C1 segment of cervical spinal cord (tissue), 14 donors: ENCODE data around the gene SLC8A3.

Experiments used
- DNase-seq, 14 donors: peaks; one replicate each; lab custom pipeline; 2025; lab: John Stamatoyannopoulos, UW

The SLC8A3 gene

DNA sequence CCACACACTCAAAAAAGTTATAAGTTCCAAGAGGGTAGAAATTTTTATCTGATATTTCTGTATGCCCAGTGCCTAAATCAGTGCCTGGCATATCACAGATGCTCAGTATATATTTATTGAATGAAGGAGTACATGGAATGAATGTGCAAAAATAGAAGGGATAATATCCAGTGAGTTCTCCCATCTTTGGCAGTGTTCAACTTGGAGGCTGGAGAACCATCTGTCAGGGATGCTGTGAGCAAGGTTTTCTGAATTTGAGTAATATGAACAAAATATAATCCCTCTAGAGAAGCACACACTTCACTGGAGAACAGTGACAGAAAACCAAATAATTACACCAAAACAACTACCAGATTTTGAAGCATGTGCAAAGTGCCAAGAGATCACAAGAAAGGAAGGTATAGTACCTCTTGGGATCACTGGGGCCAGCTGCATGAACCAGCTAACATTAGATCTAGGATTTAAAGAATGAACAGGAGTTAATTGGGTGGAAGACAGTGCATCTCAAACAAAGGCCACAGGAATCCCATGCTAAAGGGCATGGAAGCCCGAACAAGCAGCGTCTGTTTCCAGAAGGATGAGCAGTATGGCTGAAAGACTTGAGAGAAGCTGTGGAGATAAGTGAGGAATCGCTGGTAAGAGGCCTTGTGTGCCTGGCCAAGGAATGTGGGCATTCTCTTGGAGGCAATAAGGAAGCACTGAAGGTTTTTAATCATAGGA is 11.5 kb downstream of the SLC8A3 start:
- peak in 1 of 14 donors; percentile 88 for DNase-seq

DNA sequence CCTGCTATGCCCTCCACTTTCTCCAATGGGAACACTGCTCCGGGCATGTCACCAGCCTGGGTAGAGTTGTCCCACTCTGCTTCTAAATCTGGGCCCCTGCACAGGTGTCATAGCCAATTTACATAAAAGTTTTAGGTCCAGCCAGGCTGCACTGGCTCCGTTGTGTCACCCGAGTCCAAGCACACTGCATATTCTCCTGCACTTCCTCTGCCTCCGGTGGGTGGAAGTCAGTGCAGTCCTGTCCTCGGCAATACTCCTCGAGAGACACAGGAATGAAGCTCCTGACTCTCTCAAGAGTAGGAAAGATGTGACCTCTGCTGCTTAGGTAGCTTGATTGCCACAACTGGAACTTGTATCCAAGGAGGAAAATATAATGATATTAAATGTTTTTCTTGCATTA is 15.2 kb downstream of the SLC8A3 start:
- DNase-seq = no peak

DNA sequence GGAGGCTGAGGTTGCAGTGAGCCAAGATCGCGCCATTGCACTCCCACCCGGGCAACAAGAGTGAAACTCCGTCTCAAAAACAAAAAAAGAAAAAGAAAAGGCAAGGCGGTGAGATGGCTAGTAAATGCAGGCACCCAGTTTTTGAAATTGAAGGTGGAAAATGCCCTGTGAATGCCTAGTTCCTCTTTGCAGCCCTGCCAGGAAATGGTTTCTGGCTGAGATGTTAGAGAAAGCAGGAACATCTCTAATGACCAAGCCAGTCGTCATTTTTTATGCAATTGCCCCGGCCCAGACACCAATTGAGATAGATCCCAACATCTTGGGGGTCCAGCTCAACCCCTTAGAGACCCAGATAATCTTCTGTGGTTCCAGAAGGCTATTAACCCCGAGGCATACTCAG is 17.0 kb downstream of the SLC8A3 start:
- DNase-seq = no peak

DNA sequence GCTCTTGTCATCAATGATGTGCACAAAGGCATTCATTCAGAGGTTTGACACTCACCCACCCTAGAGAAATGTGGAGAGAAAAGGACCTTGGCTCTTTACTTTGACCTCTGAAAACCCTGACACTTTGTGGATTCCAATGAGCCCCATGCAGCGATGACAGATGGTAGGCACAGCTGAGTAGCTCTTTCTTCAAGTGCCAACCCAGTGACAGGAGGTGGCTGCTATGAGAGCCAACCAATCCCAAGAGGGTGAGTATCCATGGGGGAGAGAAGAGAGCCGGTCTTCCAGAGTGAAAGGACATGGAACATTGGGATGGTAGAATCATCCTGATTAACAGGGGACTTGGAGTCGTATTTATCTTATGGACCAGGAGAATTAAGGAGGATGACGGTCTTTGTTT is 17.8 kb downstream of the SLC8A3 start:
- peak in 1 of 14 donors; percentile 69 for DNase-seq

DNA sequence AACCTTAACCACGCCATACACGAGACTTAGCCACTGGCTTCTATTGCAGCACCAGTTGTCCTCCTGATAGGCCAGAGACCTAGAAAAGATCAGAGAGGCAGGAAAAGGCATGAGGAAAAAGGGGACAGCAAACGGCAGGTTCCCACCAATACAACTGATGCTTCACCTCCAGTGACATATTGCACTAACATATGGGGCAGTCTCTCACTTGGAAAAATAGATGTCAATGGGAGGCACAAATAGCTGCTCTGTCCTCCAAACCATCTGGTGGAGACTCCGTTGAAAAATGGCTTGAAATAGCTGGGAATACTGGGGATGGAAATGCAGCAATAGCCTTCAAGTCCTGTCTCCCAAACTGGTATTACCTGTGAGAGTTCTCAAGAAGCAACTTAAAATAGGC is 20.3 kb downstream of the SLC8A3 start:
- peak in 1 of 14 donors; percentile 94 for DNase-seq

DNA sequence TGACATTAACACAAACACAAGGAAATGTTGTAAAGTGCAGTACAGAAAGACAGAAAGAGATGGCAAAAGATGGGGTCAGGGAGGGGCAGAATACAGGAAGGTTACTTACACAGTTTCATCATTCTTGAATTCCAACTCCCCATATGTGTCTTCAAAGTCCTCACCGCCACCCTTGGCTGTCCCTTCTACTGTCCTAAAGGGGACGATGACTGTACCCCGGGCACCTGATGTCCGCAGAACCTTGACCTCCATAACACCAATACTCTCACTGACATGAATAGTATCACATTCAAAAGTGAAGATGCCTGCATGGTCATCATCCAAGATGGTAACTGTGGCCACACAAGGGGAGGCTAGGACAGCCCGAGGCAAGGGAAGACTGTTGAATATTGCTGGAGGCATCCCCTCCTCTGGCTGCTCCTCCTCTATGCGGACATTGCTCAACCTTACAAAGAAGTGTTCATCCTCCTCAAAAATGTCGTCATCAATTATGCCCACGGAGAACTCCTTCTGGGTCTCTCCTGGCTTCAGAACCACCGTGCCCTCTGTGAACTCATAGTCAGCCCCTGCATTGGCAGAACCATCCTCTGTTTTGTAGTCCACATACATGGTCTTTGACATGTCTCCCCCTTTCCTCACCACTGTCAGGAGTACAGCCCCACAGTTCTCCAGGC is 22.1 kb downstream of the SLC8A3 start:
- DNase-seq = no peak

DNA sequence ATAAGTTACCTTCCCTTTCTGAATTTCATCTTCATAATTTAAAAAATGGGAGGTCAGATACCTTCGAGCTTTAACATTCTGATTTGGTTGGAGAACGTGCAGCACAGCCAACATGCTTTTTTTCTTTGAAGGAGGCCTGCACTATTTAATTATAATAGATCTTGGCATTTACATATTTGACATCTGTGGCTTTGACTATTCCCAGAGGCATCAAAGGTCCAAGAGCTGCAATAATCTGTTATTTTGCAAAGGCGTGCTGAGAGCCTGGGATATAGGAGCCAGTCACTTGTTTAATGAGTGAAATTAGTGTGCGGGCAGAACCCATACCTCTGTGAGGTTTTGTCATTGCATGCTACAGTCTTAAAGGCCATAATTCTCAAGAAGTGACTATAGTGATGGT is 26.4 kb downstream of the SLC8A3 start:
- no peak for DNase-seq

DNA sequence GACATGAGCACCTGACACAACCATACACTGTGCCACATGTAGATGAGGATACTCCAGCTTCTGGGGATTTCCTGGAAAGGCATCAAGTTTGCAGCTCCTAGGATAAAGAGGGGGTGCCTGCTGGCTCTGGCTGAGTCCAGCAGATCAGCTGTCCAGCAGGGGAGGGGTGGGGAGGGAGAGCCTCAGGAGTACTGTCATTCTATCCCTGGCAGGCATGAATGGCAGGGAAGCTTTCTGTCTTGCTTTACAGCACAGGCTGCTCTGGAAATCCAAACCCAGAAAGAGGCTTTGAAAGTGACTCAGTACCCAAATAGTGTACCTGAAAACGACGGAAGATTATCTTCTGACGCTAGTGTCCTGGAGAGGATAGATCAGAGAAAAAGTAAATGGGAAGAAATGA is 32.2 kb downstream of the SLC8A3 start:
- no peak for DNase-seq

DNA sequence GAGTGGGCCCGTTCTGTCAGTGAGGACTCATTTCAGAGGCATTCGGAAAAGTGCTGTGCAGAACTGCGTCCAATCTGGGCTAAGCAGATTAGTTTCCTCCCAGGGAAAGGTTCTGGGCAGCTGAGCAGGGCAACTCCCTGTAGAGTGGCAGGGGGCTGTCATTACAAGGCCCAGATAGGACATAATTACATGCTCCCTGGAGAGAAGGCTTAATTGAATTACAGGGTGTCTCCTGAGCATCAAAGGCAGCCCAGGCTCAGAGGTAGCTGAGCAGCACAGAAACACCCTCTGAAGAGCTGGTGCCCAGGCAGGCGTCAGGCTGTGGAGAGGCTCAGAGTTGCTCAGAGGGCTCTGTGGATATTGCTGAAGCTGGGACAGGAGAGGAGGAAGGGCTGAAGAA is 36.0 kb downstream of the SLC8A3 start:
- no peak for DNase-seq

DNA sequence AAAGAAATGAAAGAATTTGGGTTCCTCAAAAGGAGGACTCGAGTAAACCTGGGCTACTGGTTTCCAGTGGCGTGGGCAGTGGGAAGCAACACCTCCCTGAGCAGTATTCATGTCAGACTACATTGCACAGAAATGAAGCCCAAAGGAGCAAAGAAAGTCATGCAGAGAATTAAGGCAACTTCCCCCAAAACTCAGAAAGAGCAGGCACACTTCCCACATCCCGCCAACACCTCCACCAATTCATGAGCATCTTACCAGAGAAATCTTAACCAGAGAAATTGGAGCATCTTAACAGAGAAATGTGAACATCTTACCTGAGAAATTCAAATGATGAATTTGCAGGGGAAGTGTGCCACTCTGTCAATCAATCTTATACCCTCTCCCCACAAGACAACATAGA is 36.7 kb downstream of the SLC8A3 start:
- DNase-seq = no peak

DNA sequence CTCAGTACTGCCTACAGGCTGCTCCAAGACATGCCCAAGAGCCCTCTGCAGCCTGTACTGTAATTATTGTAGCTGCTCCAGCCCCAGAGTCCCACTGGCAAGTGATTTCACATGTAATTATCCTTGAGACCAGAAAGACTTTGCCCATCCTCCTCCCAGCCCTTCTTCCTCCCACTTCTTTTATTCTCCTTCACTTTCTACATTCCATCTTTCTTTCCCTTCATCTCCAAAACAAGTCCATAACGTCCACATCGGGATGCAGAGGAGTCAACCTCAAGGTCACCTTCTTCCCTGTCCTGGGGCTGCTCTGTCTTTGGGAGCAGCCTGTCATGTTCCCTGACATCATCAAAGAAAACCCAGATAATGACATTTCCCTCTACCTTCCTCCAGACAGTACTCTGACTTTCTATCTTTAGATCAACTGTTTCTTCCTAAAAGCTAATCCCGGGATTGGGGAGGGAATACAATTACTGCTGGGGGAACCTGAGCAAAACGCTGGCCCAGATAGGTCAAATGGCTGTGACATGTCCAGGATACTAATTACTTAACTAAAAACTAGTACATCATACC is 39.1 kb downstream of the SLC8A3 start:
- no peak for DNase-seq

DNA sequence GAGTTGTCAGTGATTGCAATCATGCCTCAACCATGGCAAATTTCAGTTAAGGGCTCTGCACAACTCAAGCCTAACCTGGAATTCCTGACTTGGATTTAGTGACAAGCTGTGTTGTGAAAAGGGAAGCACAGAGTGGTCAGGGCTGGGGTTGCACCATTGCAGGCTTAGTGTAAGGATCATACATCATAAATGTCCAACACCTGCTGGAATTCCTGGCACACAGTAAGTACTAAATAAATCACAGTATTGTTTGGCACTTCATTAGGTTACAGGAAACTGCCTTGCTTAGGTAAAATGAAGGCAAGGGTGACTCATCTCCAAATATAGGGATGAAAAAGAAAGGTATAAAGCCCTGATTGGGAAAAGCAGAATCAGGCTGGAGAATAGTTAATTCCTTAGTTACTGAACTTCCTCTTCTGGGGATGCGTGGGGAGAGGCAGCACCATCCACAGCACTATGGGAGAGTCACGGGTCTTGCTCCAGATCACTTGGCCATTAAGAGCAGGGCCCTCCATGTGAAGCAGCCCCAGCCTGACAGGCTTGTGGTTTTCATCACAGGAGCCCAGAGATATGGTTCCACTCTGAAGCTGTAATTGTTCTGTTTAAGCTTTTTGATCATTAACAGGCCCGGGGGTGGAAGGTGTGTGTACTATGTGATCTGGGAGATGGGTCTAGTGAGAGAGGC is 39.7 kb downstream of the SLC8A3 start:
- DNase-seq = no peak

DNA sequence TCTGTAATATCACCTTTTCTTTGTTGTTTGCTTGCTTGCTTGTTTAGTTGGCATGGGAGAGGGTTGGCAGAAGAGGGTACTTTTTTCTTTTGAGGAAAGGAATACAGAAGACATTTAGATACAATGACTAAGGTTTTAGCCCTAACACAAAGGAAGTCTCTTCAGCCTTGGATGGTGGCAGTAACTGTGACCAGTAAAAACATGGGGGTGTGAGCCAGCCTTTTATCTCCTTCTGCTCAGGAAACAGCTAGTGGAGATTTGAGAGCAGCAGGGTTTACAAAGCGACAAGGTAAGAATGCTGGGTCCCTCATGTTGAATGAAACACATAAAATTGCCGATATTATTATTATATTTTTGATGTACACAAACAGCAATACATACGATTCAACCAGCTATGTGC is 40.4 kb downstream of the SLC8A3 start:
- no peak for DNase-seq

DNA sequence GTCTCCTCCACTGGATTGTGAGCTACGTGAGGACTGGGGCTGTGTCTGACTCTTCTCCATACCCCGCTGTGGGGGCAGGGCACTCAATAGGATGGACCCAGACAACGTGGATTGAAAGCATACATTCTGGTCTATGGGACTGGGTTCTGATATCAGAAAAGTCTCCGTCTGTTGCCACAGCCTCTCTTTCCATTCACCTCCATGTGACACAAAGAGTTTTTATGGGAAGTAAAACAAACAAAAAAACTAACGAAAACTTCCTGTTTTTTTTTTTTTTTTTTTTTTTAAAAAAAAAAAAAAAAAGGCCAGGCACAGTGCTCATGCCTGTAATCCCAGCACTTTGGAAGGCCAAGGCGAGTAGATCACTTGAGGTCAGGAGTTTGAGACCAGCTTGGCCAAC is 44.7 kb downstream of the SLC8A3 start:
- DNase-seq = no peak

DNA sequence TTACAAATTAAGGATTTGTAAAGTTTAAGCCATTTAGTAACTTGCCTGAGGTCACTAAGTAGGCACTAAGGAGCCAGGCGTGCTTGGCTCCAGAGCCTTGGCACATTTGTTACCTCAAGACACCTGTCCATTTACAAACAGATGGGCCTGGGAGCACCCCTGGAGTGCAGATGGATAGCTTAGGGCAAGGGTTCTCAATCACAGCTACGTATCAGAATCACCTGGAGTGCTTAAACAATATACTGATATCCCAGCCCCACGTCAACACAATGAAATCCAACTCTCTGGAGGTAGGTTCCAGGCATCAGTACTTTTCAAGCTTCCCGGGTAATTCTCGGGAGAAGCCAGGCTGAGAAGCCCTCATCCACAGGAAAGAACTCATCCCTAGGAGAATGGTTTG is 45.4 kb downstream of the SLC8A3 start:
- no peak for DNase-seq

DNA sequence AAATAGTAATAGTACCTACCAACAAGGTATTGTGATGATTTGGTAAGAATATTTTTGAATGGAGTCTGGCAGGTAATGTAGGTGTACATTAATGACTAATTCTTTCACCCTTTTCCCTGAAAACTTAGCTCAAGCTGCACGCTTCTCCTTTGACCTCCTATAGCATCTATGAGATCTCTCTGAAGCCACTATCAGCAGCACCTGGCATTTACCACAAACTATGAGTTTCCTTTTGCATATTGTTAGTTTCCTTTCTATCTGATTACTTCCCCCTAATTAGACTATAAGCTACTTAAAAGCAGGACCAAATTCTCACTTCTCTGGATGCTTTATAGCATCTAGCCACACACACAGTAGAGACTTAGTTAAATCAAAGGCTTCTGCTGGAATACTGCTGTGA is 48.1 kb downstream of the SLC8A3 start:
- DNase-seq = no peak

DNA sequence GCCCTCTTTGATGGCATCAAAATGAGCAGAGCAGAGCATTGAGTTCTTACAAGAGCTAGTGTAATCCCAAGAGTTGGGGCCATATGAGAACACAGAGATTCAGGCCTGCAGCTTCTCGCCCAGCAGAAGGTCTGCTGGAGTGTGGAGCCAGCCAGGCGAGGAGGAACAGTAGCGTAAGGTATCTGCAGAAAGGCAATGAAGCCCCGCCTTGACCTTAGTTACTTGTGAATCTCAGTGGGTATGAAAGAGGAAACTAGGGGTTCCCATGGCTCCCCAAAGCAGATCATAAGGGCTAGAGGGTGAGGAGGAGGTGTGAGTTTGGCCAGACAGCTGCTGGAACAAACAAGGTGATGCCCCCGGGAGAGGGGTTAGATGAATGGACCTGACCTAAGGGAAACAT is 49.4 kb downstream of the SLC8A3 start:
- no peak for DNase-seq

DNA sequence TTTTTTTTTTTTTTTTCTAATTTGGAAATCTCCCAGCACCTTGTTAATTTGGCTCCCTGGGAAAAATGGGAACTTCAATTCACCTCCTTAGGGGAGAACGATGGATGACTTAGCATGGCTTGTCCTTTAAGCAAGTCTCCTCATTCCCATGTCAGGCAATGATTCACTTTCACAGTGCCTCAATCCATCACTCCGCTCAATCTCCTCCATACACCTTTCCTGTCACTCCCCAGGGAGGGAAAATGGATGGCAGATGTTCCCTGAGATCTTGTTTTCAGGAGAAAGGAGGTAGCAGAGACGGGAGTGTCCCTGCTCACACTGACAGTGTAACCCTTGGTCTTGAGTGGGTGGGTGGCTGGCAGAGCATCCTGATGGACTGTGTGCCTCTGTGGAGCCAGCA is 51.0 kb downstream of the SLC8A3 start:
- no peak for DNase-seq

DNA sequence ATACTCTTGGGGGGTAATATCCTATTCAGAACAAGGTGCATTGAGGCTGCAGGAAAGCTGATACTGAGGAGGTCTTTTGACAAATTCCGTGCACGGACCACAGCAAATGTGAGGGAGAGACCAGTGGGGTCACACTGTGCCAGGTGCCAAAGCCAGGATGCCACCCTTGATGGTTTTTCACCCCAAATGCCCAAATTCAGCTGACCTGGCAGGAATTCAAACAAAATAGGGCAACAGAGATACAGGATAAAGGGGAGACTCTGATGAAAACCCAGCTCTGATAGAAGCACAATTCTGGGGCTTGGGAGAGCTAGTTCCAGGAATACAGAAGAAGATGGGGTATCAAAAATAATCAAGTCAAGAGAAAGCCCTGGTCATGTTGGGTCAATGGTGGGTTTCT is 55.3 kb downstream of the SLC8A3 start:
- DNase-seq = no peak

DNA sequence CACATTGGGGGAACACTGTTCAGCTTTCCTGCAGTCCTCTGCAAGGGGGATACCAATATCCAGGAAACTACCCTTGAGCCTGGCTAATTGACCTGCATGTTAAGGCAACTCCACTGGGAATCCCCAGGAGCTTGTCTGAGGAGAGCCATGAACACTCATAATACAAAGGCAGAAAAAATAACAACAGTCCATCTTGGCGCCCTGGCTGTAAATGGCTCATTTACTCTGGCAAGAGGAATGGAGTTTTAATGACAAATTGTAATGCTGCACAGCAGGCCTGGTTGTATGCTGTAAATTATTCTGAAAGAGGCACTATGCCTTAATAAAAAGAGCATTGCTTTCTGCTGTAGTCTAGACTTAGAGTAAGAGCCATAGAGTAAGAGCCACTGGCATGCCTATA is 58.3 kb downstream of the SLC8A3 start:
- no peak for DNase-seq

DNA sequence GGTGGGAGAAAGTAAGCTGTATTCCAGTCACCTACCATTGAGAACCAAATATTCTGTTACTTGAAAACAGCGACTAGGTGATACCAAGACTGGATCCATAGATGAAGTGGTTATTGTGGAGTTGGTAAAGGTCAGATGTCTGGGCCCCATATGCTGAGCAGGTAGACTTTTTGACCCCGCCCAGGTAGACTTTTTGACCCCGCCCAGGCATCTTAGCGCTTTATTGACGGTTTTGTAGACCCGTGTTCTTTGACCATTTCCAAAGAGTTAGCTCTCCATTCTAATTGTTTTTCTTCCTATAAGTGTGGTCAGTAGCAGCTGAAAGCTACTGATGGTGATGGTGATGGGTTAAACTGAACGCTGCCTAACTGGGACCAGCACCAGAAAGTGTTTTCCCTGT is 61.6 kb downstream of the SLC8A3 start:
- no peak for DNase-seq

DNA sequence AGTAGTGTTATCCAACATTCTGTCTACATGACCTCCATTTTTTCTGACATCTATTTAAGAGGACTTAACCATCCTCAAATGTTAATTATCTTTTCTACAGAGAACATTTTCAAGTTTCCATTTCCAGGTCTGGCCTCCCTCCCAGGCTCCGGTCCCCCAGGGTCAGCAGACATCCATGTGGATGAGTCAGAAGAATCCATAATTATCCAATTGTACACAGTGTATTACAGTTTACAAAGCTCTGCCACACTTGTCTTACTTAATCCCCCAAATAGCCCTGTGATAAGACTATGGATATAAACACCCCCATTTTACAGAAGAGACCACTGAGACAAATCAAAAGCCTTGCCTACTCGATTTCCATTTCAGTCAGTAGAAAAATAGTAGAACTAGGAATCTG is 65.0 kb downstream of the SLC8A3 start:
- DNase-seq = no peak

DNA sequence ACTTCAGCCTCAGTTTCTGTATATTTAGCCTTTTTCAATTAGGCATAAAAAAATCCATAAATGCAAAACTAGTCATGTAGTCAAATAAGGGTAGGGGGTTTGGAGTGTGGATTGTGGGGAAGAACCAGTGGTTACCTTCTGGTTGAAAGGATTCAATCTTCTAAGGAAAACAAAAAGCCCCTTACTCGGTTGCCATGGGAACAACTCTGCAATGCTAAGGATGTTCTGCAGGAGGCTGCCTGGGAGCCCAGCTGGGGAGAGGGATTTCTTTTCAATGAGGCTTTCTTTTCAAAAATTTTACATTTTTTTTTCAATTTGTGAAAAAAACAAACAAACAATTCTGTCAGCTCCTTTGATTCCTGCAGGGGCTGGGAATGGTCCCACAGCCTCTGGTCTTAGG is 67.2 kb downstream of the SLC8A3 start:
- peak in 1 of 14 donors; percentile 26 for DNase-seq
